Colon (tissue), 2 donors: ENCODE measurements around the gene TGM3.
"Not testable (repeated sequence)": the region's sequence is repeated elsewhere in the genome, so short reads cannot be mapped to it uniquely, and the experiment has no call there.

Experiments used
- FAIRE-seq: peaks from 2 replicates; lab custom pipeline; 2012; peaks lifted over from hg19 to GRCh38; lab: Jason Lieb, UNC
- donor health status: control.
- donor health status: control.

The TGM3 gene, protein sequence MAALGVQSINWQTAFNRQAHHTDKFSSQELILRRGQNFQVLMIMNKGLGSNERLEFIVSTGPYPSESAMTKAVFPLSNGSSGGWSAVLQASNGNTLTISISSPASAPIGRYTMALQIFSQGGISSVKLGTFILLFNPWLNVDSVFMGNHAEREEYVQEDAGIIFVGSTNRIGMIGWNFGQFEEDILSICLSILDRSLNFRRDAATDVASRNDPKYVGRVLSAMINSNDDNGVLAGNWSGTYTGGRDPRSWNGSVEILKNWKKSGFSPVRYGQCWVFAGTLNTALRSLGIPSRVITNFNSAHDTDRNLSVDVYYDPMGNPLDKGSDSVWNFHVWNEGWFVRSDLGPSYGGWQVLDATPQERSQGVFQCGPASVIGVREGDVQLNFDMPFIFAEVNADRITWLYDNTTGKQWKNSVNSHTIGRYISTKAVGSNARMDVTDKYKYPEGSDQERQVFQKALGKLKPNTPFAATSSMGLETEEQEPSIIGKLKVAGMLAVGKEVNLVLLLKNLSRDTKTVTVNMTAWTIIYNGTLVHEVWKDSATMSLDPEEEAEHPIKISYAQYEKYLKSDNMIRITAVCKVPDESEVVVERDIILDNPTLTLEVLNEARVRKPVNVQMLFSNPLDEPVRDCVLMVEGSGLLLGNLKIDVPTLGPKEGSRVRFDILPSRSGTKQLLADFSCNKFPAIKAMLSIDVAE

DNA sequence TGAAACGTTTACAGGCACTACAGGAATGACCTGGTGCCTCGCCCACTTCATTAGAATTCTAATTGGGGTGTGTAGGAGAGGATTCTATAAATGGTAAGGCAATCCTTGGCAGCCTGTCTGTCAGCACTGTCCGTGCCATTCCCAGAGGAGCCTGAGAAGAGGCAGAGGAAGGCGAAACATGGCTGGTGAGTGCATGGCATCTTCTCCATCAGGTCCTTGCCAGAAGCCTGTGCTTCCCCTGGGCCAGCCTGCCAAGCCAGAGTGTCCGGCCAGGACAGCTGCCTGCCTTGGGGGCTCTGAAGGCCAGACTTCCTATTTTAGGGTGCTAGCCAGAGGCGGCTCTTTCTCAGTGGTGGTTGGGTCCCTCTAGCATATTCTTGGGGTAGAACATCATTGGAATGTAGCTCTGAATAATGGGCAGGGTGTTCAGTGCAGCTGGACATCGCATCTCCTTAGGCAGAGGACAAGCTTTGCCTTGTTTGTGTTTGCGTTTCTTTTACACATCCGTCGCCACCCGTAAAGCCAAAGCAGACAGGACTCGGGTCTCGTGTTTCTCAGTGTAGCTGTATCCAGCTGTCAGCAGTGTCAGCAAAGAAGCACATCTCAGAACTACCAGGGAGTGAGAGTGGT lies at the start of gene TGM3:
TSS of gene TGM3 (plus strand) at position 116 of the 630 bp plus-strand sequence. CDS start at position 179, 63 bp downstream.
- no peak for FAIRE-seq

DNA sequence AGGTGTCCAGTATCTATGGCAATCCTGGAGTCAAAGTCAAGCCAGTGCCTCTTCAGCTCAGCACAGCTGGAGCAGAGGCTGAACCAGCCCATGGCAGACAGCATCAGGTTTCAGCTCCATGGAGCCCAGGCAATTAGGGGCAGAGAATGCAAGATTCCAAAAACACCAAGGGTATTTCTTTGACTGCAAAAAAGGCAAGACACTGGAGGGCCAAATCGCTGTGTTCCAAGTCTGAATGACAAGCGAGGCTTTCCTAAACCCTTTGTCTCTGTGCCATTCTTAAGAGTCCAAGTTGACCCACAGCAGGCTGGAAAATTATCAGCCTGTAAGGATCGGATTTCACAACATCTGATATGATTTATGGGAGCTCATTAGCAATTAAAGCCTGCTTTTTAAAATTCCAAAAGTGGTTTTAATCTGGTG lies 49.7 kb upstream of the TGM3 start:
- no peak for FAIRE-seq

DNA sequence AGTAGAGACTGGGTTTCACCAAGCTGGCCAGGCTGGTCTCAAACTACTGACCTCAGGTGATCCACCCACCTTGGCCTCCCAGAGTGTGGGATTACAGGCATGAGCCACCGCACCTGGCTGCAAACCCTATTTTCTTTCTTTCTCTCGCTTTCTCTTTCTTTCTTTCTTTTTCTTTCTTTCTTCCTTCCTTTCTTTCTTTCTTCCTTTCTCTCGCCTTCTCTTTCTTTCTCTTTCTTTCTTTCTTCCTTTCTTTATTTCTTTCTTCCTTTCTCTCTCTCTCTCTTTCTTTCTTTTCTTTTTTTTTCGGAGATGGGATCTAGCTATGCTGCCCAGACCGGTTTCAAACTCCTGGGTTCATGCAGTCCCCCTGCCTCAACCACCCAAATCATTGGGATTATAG lies 47.0 kb upstream of the TGM3 start:
- no peak for FAIRE-seq

DNA sequence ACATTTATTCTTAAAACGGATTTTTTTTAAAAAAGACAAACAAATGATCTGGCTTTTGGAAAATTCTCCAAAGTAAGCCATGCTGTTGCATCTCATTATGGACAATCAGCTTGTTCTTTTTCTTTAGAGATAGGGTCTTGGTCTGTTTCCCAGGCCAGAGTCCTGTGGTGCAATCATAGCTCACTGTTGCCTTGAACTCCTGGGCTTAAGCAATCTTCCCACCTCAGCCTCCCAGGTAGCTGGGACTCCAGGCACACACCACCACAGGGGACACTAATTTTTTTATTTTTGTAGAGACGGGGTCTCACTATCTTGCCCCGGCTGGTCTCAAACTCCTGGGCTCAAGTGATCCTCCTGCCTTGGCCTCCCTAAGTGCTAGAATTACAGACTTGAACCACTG lies 45.9 kb upstream of the TGM3 start:
- no peak for FAIRE-seq

DNA sequence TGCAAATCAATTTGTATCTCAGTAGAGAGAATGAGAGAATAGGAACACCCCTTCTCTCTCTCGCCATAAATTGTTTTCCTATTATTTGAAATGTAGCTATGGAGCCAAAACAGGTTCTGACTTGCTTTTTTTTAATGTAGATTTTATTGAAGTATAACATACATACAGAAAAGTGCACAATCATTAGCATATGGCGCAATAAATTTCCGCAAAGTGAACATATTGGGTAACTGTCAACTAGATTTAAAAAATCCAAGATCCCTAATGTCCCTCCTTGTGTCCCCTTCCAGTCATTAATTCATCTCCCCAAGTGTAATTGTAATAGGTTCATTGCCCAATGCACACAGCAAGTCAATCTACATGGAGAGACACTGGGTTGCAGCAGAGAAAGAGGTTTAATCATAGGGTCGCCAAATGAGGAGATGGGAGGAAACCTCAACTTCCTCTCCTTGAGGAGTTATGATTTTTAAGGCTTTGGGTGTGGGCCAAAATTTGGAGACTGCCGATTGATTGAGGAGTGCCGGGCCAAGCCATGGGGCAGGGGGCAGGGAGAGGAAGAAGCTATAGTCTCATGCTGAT lies 43.3 kb upstream of the TGM3 start:
- no peak for FAIRE-seq

DNA sequence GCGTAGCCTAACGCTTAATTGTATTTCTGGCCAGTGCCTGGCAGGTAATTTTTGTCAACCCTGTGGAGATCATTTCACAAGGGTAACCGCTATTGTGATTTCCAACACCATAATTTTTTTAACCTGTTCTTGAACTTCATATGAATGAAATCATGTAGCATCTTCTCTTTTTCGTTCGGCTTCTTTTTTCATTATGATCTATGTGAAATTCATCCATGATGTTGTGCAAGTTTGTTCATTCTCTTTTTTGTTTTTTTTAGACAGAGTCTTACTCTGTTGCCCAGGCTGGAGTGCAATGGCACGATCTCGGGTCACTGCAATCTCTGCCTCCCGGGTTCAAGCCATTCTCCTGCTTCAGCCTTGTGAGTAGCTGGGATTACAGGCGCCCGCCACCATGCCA lies 42.5 kb upstream of the TGM3 start:
- FAIRE-seq: no peak

DNA sequence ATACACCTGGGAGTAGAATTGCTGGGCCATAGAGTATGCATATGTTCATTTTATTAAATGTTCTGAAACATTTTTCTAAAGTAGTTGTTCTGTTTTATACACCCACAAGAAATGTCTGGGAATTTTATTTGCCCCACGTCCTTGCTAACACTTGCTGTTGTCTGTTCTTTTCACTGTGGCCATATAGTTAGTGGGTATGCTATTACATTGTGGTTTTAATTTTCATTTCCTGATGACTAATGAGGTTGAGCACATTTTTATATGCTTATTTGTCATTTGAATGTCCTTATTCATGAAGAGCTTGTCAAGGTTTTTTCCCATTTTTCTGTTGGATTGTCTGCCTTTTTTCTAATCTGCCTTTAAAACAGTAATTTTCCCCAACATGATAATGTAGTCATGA lies 41.5 kb upstream of the TGM3 start:
- FAIRE-seq: no peak

DNA sequence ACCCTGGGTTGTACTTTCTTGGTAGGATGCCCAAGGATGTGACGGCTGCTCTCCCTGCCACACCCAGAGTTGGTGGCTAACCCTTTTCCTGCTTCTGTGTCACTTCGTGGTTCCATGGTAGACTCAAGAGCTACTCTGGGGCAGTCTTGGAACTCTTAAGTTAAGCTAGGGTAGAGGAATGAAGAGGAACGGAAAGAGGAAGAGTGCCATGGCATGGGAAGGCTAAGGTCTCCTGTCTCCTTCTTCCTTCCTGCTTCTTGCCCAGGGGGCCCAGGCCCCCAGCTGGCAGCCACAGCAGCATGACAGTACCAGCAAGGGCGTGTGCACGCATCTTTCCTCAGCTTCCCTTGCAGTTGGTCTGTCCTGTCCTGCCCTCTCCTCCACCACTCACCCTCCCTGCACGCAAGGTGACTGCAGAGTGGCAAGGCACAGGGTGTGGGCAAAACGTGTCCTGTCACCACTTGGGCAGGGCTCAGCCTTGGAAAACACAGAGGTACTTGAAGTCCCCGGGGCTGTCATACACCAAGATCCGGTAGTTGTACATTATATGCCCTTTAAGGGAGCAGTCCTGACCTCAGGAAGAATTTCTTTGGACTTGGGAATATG lies 39.8 kb upstream of the TGM3 start:
- no peak for FAIRE-seq

DNA sequence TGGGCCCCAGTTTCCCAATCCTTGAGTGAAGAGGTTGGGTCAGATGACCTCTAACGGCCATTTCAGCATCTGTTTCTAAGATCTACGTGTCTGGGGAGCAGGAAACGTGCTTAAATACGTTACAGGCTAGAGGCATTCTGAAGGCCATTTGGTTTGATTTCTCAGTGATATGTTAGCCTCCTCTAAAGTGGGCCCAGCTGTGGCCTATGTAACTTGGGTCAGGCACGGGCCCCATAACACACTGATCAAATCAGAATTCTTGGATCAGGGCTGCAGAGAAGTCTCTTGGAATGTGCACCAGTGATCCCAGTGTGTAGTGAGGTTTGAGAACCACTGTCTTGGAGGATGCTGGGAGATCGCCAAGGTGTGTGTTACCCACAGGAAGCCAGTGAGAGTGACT lies 36.1 kb upstream of the TGM3 start:
- FAIRE-seq: no peak

DNA sequence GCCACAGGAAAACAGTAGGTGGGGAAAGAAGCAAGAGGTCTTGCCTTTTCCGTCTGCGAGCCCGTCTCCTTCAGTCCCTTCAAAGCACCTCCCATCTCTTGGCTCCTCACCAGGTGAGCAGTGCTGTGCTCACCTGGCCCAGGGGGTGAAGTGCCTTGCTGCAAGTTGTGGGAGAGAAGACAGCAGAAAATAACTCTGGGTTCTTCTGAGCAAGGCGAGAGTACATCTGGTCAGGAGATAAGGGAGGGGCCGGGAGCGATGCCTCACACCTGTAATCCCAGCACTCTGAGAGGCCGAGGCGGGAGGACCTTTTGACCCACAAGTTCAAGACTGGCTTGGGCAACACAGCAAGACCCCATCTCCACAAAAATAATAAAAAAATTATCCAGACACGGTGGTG lies 35.6 kb upstream of the TGM3 start:
- FAIRE-seq: no peak

DNA sequence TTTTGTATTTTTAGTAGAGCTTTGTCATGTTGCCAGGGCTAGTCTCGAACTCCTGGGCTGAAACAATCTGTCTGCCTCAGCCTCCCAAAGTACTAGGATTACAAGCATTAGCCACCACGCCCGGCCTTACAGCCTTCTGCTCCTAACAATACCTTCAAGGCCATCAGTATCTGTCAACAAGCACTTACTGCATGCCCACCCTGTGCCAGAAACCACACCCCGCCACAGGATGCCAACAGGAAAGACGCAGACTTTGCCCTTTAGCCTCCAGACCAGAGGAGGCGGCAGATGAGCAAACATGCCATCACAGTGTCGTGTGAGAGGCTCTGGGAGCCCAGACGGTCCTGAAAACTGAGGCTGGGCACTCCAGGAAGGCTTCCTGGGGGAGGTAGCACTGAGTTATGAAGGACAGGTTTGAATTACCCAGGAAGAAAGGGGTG lies 34.7 kb upstream of the TGM3 start:
- no peak for FAIRE-seq

DNA sequence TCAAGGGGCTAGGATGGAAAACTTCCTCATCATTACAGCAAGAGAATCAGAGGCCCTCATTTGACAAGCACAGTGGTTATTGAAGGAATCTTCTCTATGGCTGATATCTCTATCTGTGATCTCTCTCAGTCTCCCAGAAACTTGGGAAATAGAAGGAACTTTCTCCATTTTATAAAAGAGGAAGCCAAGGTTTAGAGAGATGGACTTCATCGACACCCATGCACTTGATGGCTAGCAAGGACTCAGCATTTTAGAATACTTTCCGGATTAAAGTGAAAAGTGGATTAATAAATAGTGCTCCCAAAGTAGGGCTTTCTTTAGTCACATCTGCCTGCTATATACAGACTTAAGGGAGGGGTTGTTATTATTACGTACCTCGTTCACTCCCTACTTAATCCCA lies 34.2 kb upstream of the TGM3 start:
- no peak for FAIRE-seq

DNA sequence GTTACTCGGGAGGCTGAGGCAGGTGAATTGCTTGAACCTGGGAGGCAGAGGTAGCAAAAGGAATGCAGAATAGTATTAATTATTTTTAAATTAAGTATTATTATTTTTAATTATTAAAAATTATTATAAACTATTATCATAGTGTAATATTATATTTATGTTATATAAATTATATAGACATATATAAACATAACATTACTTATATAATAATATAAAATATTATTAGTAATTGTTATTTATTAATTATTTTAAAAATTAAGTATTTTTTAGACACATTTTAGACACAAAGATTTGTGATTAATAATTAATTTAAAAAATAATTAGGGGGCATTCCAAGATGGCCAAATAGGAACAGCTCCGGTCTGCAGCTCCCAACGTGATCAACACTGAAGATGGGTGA lies 31.7 kb upstream of the TGM3 start:
- peak; percentile 79 for FAIRE-seq

DNA sequence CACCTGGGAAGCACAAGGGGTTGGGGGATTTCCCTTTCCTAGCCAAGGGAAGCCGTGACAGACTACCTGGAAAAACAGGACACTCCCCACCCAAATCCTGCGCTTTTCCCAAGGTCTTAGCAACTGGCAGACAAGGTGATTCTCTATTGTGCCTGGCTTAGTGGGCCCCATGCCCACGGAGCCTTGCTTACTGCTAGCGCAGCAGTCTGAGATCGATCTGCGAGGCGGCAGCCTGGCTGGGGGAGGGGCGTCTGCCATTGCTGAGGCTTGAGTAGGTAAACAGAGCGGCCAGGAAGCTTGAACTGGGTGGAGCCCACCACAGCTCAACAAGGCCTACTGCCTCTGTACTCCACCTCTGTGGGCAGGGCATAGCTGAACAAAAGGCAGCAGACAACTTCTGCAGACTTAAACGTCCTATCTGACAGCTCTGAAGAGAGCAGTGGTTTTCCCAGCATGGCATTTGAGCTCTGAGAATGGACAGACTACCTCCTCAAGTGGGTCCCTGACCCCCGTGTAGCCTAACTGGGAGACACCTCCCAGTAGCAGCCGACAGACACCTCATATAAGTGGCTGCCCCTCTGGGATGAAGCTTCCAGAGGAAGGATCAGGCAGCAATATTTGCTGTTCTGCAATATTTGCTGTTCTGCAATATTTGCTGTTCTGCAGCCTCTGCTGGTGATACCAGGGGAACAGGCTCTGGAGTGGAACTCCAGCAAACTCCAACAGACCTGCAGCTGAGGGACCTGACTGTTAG lies 31.0 kb upstream of the TGM3 start:
- FAIRE-seq: not testable (repeated sequence)

DNA sequence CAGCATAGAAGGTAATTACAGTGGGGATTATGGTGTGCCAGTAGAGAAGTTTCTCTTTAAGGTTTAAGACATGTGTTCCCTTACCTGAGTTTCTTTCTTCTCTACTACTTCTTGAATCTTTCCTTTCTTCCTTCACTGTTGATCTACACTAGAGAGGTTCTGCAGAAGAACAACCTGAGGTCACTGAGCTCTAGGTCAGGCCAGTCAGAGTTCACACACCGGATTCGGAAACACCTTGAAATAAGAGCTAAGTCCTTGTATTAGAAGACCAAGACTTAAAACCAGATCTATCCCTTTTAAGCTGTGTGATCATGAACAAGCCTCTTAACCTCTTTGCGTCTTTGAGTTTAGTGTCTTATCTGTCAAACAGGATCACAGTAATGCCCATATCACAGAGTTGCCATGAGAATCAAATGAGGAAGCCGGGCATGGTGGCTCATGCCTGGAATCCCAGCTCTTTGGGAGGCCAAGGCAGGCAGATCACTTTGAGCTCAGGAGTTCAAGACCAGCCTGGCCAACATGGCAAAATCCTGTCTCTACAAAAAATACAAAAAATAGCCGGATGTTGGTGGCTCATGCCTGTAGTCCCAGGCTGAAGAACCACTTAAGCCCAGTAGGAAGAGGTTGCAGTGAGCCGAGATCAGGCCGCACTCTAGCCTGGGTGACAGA lies 22.0 kb upstream of the TGM3 start:
- FAIRE-seq: no peak

DNA sequence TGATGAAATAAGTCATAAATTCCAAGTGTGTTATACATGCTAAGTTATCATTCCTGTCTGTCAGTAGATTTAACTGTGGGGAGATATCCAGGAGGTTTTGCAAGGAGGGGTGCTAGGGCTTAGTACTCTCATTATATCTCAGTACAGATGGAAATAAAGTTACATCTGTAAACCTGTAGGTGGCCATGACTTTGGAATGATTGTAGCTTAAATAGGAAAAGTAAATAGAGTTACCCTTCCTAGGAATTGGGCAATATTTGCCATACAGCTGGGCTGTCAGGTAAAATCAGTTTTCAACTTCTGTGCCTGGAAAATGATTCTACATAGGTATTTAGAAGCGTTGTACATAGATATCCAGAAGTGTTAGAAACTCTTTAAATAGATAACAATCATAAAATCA lies 19.8 kb upstream of the TGM3 start:
- no peak for FAIRE-seq

DNA sequence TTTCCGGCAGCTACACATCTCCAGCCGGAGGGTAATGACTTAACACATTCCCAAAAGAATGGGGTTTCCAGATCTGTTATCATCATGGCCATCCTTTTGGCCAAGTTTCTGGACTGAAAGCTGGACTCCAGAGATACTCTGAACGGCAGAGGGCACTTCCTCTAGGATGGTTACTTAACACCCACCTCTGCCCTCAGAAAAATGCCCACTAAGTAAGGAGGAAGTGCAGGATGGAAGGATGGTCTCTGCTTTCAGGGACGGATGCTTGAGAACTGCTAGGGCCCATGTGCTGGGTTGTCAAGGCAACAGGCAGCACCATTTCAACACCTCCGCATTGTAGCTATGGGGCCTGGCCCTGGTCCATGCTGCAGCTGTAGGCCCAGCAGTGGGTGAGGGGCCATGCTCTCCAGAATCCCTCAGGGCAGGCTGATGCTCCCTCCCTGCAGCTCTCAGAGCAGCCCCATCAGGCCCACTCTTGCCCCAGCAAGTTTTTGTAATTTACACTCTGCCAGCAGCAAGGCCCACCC lies 16.5 kb upstream of the TGM3 start:
- FAIRE-seq: no peak

DNA sequence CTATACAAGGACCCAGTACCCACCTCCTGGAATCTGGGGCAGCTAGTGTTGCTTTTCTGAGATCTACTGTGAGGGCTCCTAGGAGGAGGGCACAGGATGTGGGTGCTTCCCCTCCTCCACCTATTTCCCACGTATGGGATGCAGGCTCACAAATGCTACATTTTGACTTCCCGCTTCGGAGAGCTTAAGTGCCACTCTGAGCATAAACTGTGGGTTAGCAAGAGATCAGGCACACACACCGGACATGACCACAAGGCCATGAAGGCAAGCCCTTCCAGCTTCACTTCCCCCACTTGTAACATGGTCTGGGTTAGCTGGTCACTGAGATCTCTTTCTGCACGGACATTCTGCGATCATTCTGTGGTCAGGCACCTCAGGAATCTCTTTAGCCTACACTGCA lies 15.7 kb upstream of the TGM3 start:
- no peak for FAIRE-seq

DNA sequence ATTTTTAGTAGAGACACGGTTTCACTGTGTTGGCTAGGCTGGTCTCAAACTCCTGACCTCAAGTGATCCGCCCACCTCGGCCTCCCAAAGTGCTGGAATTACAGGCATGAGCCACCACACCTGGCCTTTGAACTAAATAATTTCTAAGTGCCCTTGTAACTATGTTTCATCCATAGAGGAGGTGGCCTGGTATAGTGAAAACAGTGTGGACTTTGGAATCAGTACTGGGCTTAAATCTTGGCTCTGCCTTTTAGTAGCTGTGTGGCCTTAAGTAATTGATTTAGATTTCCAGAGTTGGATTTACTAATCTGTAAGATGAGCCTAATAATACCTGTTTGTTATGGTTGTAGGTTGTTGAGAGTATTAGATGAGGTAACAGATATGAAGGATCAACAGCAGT lies 14.2 kb upstream of the TGM3 start:
- no peak for FAIRE-seq

DNA sequence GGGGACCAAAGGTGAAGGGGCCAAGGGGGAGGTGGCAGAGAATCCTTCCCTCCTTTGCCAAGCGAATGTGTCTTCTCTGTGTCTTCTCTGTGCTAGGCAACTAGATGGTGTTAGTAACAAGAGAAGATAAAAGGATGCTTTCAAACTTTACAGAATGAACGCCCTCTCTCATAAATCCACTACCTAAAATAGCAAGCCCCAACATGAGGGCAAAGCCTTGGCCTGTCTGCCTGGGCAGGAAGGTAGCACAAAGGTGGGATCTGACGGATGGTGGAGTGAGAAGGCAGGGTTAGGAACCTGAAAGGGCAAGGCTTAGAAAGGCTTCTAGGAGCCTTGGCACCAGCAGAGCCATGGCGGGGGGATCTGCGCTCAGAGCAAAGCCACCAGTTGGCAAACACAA lies 13.6 kb upstream of the TGM3 start:
- no peak for FAIRE-seq
